Activated CD4-positive, alpha-beta T cell treated with anti-CD3 and anti-CD28 coated beads, Interleukin-2, amount 50 U/mL, for 48 hours (primary cell): ENCODE data around the gene ENO3.
A peak's percentile ranks its signal among the peaks of the same experiment; 100 is the strongest.

Experiments
- DNase-seq, 2 experiments: peaks; one replicate each; pipeline ENCODE4 v3.0.0-alpha.2; 2020

ENO3 gene

DNA sequence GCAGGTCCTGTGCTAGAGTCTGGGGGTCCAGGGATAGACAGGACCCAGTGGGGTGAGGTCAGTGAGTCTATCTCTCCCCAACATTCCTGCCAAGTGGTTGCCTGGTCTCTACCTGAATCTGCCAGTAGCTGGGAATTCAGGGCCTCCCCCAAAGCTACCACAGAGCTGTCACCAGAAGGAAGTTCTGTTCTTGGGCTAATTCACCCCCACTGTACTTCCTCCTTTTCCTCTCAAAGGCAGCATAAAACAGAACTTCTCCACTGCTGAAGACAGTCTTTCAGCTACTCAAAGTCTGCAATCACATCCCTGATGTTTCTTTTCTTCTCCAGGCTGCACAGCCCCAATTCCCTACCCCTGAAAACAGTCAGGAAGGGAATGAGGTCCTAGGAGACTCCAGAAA, 27.8 kb downstream of the ENO3 start:
- no peak for DNase-seq

DNA sequence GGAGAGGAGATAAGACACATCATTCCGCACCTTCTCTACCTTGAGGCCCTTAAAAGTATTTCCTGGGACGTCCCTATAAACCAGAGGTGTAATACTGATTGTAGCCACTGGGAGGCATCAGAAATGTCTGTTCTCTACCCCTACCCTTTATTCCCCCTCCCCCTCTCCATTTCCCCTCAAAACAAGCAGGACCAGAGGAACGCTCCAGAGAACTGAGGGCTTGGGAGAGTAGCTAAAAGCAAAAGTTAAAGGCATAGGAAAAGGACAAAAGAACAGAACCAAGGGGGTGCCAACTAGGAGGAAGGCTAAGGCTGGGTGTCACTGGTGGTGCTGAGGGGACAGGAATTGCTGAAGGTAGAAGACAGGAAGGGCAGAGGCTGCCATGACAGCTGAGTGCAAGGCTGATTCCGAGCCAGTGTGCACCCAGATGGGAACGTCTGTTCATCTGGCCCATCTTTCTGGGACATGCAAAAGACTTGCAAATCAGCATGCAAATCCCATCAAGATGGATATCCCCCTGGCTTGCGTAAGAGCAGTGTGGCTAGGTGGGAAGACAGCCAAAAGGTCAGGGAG, 29.8 kb downstream of the ENO3 start:
- DNase-seq: peak in 1 of 2 experiments; percentile 38

DNA sequence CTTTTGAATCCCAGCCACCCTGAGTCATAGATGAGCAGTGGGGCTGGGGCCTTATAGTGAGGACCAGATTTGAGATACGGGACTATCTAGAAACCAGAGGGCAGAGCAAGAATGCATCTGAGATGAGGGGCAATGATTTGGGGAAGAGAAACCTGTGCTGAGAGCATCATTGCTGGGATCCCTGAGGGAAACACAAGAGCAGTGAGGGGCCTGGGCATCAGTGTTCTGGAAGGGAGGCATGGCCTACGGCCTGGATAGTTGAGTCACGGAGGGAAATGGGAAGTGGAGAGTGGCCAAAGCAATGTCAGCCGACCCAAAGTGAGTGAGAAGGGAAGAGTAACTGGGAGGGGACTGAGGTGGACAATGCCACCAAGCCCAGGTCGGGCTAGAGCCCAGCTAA, 31.4 kb downstream of the ENO3 start:
- DNase-seq: no peak

DNA sequence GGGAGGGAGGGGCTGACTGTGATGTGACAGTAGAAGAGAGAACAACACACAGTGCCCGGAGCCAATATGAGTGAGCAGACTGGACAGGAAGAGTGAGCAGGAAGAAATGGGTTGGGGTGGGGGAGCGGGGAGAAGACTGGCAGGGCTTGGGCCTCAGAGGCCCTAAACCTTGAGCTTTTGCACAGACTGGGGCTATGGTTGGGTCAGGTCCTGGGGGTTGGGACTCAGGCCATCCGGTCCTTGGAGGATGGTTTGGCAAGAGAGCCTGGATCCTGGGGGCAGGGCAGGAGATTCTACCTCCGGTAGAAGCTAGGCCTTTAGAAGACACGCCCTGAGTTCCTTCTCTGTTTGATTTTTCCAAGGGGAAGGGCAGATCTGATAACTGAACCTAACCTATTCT, 35.5 kb downstream of the ENO3 start:
- peak in 1 of 2 experiments; percentile 14 for DNase-seq

DNA sequence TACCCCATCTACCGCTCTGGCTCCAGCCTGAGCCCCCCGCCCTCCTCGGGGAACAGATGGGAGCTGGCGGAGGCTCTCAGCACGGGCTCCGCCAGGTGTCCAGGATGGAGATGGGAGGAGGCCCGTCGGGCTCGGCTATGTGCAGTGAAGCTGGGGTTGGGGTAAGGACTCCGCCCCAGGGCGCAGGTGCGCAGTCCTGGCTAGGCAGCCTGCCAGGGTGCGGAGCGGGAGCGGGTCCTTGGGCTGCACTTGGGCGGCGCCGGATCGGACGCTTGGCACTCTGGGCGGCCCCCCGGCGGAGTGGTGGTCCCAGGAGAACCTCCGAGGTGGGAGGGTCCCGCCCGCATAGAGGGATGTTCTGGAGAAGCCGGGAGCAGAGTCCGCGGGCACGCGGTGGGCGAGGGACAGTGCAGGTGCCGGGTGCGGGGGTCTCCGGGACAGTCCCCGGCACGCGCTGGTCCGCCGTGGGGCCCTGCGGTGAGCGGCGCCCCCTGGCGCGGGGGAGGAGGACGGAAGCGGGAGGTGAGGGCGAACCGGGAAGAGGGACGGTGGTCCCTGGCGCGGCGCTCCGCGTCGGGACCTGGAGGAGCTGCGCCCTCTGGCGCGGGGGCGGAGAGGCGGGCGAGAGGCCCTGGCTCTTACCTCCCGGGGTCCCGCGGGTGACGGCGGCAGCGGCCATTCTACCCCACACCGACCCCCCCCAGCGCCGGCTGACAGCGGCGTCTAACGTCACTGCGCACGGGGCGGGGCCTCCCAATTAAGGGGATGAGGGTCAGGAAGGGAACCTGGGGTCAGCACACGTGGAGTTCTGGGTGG, 36.2 kb downstream of the ENO3 start, which contains the start of gene CAMTA2:
Gene CAMTA2 (minus strand): TSS at position 725 of the 816 bp plus-strand sequence. CDS start 1,453 bp downstream, outside the sequence.
- DNase-seq: peak; percentile 93

DNA sequence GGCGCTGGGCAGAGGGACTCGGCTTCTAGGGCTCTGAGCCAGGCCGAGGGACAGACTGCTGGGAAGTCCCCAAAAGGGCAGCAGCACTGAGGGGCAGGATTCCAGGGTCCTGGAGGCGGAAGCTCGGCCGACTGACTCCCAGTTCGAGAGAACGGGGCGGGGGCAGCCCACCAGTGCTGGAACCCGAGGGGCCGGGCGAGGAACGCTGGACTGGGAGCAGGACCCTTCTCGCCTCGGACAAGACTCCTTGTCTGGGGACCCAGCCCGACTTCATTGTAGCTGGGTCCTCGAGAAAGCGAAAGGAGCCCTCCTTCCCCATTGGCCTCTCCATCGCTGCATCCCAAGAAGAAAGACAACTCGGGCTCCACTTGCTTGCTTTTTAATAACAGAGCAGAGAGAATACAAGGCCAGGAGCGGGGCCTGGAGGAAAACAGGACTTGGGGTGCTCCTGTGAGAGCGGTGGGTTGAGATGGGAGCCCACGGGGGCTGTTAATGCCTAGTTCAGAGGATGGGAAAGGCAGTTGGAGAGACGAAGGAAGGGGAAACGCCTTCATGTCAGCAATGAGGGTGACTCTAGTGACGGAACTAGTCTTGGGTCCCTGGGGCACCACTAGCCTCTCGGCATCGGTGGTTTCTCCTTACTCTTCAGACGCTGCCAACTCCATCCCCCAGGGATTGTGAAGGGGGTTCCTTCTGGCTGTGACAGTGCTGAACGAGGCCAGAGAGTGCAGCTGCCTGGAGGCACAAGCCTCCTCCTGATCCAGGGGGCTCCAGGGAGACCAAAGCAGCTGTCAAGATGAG, 37.0 kb downstream of the ENO3 start:
- DNase-seq: peak in 1 of 2 experiments; percentile 23

DNA sequence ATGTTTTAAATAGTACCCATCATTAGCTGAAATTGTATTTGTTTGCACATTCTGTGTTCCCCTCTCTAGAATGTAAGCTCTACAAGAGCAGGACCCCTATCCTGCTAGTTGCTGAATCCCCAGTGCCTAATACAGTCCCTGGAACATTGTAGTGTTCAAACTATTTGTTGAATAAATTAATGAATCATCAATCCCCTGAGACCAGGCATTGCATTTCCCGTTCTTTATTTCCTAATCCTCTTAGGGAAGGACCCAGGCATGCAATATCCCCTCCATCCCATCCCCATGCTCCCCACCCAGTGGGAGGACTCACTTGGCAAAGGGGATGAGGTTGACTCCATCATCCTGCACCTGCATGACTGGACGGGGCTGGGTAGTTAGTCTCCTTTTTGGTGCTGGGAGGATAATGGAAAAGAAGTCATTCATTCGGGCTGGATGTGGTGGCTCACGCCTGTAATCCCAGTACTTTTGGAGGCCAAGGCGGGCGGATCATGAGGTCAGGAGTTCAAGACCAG, 43.2 kb downstream of the ENO3 start:
- DNase-seq: no peak

DNA sequence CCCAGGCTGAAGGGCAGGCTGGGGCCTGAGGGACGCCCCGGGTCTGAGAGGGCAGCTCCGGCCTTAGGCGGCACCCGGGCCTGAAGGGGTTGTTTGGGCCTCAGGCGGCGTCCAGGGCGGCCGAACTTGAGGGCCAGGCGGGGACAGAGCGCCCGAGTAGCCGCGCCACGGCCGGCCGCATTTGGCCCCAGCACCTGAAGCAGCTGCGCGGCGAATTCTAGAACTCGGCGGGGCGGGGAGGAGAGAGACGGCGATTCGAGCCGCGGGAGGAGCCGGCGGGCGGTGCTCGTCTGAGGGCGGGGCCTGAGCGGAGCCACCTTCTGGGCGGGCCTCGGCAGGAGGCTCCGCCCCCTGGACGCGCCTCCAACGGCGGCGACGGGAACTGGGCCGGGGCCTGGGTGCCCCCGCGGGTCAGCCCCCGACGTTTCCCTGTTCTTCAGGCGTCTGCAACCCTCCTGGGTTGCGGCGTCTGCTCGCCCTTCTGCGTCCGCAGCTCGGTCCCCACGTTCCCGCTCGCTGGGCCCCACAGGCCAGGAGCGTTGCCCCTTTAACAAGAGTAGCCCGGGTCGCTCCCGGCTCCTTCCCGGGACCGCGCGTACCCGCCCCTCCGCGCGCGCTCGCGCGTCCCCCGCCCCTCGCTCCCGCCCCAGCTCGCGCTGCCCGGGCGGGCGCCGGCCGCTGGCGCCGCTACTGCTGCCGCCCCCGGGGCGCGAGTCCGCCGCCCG, 46.5 kb downstream of the ENO3 start, which contains the start of the genes INCA1 and KIF1C:
Gene INCA1 (minus strand): TSS at position 221 of the 725 bp plus-strand sequence. CDS start 3,085 bp downstream, outside the sequence.
Gene KIF1C (plus strand): TSS at position 649 of the 725 bp plus-strand sequence. CDS start 2,297 bp downstream, outside the sequence.
- peak; percentile 89 to 91 for DNase-seq

DNA sequence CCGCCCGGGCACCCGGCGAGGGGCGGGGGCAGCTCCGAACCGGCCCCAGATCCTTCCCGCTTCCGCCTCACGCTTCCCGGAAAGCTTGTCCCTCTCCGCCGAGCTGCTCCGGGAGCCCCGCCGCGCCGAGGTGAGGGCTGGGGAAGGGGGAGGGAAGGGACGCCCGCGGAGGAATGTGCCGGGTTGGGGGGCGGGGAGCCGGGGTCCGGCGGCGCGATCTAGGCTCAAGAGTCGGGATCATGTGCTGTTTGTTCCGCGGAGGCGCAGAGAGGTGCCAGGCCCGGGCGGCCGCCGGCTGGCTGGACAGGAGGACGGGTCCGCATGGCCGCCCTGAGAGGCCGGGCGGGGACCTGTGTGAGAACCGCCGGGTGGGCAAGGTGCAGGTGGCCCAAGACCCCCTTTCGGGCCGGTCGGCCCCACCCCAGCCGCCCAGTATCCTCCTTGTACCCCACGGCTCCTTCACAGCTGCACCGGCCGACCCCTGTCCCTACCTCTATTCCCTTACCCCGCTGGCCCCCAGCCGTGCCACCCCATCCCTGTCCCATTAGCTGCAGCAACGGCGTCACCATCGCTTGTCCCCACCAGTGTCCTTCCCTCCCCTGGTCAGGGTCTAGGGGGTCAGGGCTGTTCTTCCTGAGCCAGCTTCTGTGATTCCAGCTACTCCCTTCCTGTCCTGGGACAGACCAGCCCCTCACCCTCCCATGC, 47.3 kb downstream of the ENO3 start:
- DNase-seq: peak in 1 of 2 experiments; percentile 50

DNA sequence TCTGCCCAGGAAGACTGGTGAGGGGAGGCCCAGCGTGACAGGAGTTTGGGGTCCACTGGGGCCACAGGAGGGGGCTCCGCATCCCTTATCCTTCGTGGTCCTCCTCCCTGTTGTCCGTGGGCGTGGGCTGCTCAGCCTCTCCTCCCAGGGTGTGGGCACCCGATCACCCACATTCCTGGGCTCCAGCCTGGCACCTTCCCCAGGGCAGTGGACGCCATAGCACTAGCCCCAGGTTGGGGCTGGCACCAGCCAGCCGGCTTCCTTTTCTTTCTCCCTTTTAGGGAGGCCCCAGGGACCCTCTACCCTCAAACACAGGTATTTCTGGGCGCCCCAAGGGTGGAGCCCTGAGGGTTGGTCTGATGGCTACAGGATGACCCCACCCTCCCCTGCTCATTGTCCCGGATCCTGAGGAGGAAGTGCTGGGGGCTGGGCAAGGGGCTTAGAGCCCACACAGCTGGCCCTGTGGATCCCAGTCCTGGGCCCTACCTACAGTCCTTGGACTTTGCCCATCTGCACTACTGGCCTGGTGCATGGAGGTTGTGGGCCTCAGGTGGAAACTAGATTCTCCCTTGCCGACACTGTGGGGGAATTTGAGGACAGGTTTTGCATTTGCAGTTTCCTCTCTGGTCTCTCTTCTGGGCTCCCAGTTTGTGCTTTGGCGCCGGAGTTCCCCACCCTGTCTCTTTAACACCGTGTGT, 48.0 kb downstream of the ENO3 start:
- no peak for DNase-seq

DNA sequence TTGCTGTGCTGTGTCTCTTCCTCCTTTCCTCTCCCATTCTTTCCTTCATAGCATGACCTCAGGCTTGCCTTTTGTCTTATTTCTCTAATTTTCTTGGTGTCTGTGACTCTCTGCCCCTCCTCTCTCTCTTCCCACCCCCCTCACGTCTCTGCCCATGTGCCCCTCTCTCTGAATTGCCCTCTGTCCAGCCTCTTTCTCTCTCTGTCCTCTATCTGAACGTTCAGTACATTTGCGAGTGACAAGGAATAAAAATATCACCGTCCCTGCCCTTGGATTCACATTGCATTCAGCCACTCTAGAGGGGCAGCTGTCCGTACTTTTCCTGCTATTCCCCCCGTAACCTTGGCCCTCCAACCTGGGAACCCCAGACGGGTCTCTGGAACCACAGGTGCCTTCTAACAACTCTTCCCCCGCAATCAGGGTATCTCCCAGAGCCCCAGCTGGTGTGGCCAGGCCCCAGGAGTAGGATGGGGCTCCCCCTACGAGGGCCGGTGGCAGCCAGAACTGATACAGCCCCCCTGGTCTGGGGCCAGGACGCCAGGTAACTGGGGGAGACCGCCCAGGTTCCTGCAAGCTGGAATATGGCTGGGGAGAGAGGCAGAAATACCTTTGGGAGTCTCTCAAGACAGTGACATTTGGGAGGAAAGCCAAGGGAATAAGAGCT, 48.6 kb downstream of the ENO3 start:
- no peak for DNase-seq

DNA sequence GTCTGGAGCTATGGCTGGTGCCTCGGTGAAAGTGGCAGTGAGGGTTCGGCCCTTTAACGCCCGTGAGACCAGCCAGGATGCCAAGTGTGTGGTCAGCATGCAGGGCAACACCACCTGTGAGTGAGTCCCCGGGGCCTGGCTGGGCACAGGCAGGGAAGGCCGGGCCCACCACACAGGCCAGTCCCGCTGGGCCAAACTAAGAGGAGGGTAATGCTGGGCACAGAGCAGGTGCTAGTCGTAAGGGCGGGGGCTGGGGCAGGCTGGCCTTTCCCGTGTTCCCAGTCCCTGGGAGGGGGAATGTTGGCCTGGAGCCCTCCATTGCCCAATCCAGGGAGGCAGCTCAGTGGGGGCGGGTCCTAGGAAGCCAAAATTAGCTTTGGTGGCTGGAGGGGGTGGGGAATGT, 49.3 kb downstream of the ENO3 start:
- no peak for DNase-seq

DNA sequence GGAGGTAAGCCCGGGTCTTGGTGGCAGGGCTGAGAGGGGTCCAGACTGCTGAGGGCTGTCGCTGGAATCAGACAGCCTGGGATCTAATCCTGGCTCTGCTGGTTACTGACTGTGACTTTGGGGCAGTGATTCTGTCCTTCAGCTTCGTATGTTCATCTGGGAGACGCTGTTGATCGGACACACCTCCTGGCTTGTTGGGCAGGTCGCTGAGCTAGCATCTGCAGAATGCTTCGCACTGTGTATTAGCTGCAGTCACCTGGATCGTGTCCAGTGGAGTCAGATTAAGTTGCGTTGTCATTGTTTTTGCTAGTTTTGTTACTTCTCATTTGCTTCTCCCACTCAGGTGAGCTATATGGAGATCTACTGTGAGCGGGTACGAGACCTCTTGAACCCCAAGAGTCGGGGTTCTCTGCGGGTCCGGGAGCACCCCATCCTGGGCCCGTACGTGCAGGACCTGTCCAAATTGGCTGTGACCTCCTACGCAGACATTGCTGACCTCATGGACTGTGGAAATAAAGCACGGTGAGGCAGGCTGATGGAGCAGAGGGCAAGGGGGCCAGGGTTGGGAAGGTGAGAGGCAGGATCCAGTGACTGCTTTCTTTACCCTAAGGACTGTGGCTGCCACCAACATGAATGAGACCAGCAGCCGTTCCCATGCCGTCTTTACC, 51.3 kb downstream of the ENO3 start:
- DNase-seq: no peak

DNA sequence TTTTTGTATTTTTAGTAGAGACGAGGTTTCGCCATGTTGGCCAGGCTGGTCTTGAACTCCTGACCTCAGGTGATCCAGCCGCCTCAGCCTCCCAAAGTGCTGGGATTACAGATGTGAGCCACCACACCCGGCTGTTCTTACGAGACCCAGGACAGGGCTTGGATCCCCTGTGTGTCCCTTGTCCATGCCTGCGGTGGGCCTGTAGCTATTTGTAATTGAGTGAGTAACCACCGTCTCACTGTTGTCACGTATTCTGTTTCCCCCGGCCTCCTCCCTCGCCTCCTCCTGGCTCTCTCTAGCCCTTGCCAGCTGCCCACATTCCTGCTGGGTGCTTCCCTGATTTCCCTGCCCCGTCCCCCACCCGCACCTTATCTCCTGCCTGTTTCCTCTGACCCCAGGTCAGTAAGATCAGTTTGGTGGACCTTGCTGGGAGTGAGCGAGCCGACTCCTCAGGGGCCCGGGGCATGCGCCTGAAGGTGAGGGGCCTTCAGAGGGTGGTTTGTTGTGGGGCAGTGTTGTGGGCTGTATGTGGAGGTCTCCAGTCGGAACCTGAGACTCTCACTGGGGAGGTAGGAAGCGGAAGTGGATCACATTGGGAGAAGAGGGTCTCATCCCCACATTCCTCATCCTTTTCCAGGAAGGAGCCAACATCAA, 52.4 kb downstream of the ENO3 start:
- DNase-seq: no peak
